ENCODE measurements around the gene BCO1.

Gene BCO1

DNA sequence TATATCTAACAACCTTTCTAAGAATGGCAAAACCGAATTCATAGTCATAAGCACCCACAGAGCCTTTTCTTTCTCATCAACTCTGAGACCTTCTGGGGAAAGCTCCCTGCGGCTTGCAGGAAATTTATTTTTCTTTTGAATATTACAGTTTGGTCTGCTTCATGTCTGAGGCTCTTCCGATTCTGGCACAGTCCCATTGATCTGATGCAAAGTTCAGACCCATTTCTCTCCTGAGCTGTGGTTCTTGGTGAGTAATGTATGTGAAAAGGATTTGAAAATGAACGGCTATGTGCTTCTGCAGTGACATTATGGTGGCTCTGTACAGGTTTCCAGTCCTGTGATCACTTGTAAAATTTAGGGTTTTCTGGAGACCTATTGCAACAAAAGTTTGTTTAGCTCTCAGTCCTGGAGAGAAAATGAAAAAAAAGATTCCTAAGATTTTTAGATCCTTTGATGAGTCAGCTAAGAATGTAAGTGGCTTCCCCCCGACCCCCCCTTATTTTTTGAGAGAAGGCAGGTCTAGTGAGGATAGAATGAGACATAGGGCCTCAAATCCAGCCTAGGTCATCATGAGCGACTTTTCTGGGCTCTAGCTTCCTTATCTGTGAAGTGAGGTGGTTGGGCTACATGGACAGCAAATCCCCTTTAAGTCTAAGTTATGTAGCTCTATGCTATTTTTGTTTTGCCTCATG lies 80.9 kb downstream of the BCO1 start:
- no peak for DNase-seq

DNA sequence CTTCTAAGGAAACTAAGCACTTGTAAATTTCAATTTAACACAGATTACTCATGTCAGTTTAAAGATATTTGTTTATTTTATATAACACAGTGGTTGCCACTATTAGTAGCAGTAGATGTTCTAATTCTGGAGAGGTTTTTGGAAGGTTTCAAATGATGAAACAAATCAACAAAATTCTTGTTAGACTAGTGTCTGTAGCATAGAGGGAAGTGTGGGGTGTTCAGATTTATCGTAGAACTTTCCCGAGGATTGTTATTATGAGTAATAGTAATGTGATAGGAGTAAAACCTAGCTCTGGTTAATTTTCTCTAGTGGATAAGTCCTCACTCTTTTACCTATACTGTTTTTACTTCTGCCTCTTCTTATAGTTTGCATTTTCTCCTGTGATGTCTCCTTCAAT lies 82.5 kb downstream of the BCO1 start:
- DNase-seq = no peak

DNA sequence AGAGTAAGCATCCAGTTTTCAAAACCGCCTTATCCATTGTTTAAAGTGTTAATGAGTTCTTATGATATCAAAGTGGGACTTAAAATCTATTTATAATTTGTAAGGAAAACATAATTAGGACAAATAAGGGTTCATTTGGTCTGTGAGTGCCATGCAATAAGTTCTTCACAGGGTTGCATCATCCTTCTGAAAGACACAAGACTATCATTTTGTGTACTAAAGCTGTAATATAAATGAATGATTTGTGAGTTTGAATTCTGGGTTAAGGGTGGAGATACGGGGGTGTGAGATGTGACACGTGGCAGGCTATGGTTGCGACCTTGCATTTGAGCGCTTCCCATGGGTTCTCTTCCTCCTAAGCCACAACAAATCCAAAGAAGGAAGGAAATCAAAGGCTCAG lies 83.0 kb downstream of the BCO1 start:
- DNase-seq = no peak

DNA sequence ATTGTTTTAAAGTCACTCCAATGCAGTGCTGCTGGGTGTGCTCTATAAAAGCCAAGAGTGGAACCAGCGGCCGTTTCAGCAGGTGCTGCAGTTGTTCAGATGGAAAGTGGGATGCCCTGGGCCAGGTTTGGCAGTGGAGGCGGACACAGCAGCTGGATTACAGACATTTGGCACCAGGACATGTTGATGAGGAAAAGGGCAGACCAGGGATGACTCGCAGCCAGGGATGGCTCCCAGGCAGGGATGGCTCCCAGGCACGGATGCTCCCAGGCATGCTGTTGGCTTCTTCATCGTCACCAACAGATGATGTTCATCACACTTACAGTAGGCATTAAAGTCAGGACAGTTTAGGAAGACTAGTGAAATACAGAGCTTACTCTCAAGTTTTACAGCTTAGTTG lies 86.3 kb downstream of the BCO1 start:
- no peak for DNase-seq

DNA sequence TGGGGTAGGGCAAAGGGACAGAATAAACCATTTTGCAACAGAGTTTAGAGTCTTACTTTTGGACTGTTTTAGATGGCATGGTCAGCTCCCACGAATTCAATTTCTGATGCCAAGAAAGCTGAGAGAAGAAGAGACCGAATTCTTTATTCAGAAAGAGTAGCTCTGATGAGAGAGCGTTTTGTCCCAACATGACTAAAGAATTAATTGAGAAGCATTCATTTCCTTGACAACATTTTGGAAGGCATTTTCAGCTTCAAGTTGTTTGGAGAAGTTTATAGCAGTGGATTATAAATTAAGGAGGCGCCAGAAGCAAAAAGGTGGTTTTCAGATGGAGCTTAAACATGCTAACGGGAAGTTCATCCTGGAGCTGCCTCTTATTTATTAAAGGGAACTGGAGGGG lies 88.5 kb downstream of the BCO1 start:
- no peak for DNase-seq

DNA sequence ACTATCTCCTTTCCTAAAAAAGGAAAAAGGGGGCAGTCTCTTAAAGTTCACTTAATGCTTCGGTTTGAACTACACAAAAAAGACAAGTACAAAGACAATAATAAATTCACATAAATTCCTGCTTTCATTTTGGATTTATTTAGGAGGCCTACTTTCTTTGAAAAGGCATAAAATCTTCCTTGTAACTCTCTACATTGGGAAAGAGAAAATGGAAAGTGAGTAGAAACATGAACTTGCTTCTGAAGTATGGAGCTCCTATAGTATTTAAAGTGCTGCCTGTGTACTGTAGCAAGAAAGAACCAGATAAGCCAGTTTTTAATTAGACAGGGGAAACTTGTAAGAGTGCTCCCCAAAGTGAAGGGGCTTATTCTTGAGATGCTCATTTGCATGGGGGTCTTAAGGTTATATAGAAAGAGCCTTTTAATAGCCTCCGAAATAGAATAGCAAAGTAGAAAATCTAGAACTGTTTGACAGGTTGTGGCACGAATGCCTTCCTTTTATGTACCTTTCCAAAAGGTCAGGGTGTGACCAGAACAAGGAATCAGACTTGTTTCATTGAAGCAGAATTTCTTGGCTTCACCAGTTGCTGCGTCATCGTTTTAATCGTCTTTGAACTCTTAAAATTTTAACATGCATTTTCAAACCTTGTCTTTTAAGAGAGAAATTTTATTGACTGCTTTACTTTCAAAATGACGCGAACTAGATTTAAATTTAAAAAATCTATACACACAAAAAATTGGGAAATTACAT lies 89.1 kb downstream of the BCO1 start:
- no peak for DNase-seq

DNA sequence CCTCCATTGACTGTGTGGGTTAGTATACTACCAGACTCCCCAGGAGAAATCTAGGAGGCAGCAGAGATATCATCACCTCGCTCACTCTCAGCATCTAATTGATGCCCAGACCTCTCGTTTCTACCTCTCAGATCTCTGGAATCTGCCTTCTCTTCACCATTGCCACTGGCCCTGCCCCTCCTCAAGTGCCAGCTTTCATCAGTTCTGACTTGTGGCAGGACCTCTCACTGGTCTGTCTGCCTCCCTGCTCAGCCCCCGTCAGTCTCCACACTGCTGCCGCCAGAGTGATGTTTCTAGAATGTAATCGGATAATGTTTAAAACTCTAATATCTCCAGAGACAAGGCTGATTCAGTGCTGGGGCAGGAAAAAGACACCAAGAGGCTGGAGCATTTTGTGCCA lies 91.5 kb downstream of the BCO1 start:
- DNase-seq = no peak

DNA sequence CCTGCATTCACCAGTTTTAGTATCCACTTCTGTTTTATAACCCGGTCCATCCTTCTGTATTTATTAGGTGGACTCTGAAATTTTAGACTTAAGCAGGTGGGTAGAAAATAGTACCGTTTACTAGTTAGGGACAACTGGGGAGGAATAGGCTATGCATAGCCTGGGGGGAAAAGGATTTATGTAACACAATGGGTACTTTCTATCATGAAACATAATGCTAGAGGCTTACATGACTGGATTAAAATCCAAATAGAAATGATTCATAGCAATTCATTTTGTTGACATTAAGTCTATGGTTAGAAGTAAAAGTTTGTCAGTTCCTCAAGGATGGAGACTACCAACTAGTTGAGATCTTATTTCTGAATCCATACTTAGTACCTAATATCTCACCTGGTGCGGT lies 94.9 kb downstream of the BCO1 start:
- DNase-seq = no peak

DNA sequence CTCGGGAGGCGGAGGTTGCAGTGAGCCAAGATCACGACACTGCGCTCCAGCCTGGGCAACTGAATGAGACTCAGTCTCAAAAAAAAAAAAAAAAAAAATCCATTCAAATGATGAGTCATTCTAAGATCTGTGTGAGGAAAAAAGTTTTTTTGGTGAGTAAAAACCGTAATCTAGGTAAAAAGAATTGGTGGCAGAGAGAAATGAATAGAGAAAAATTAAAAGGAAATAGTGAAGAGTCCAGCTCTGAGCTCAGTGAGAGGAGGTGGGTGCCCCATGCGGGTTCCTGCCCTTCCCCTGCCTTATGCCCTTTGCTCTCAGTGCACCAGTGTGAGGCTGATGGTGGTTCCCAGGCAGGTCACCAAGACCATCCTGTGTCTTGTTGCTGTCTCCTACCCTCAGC lies 97.2 kb downstream of the BCO1 start:
- DNase-seq = no peak

DNA sequence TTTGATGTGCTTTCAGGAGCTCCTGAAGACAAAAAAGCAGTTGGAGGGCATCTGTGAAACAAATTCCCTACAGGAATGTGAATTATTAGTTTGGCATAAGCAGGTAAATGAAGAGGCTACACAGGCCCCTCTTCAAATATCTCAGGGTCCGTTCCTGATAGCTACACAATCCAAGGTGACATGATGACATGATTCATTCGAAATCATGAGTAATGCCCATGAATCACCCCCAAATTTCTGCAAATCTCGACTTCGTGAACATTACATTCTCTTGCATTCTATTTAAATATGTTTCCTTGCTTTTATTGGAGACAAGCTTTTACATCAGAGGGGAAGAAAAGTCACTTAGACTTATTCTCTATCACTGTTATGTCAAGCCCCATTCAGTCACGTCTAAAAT lies 98.6 kb downstream of the BCO1 start:
- DNase-seq = no peak

All from right forelimb (tissue), 1 donor.